GM12872 (cell line): ENCODE data around the gene ARMH4.

ENCODE experiments used
- TF ChIP-seq, protein P1 (sequence below): IDR thresholded peaks from 3 replicates; pipeline ENCODE4 v1.5.1; 2011; ENCODE audit warnings: low read depth, mild to moderate bottlenecking, low read length, moderate library complexity; ENCODE audit not compliant: insufficient read depth

Gene ARMH4

GRCh38 chr14:57979376-57980048, 172.5 kb downstream of the ARMH4 start:
- TF ChIP-seq, protein P1, sequence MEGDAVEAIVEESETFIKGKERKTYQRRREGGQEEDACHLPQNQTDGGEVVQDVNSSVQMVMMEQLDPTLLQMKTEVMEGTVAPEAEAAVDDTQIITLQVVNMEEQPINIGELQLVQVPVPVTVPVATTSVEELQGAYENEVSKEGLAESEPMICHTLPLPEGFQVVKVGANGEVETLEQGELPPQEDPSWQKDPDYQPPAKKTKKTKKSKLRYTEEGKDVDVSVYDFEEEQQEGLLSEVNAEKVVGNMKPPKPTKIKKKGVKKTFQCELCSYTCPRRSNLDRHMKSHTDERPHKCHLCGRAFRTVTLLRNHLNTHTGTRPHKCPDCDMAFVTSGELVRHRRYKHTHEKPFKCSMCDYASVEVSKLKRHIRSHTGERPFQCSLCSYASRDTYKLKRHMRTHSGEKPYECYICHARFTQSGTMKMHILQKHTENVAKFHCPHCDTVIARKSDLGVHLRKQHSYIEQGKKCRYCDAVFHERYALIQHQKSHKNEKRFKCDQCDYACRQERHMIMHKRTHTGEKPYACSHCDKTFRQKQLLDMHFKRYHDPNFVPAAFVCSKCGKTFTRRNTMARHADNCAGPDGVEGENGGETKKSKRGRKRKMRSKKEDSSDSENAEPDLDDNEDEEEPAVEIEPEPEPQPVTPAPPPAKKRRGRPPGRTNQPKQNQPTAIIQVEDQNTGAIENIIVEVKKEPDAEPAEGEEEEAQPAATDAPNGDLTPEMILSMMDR: no peak

DNA sequence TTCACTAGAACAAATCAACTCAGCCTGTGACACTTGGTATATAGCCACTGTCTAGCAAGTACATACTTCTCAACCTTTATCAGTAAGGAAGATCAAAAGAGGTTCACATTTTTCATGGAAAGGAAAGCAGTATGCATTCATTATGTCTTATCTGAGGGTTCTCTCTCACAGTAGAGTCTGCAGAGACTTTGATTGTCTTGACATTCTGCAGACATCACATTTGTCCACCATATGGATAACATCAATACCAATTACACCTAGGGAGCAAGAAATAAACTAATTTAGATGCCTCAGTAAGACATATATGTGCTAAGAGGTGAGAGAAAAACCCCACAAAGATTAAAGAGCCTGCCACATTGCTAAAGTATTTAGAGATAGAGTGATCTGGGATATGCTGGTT, 175.3 kb downstream of the ARMH4 start:
- TF ChIP-seq, protein P1: no peak

GRCh38 chr14:57974896-57975295, 177.1 kb downstream of the ARMH4 start:
- TF ChIP-seq, protein P1: no peak

DNA sequence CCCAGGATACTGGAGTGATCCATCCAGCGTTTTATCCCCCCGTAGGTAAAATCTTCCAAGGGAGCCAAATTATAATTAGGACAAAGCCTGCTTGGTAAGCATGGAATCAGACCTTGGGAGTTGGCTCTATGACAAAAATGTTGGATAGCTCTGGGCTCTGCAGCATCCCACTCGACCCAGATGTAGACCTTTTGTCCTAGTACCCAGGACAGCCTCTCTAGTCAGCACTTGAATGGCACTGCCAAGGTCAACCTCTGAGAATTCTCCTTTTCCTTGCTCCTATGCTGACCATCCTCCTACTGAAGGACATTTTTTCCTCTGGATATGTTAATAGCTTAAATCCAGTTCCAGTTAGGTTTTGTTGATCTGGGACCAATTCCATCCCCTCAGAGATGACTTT, 181.4 kb downstream of the ARMH4 start:
- TF ChIP-seq, protein P1: no peak

DNA sequence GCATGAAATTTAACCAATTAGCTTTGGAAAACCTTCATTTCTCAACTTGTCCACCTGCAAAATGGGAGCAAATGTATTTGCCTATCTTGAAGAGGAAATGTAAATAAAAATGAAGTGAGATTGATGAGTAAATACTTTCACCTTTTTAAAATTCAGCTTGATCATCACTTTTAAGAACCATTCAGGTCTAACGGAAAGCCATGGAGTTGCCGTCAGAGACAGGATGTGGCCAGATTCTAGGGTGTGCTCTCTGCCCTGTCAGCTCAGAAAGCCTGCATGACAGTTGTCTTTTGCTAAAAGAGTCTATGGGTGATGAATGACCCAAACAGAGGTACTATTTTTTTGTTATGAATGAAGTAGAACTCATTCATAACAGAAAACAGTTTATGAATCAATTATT, 181.8 kb downstream of the ARMH4 start:
- TF ChIP-seq, protein P1: no peak

DNA sequence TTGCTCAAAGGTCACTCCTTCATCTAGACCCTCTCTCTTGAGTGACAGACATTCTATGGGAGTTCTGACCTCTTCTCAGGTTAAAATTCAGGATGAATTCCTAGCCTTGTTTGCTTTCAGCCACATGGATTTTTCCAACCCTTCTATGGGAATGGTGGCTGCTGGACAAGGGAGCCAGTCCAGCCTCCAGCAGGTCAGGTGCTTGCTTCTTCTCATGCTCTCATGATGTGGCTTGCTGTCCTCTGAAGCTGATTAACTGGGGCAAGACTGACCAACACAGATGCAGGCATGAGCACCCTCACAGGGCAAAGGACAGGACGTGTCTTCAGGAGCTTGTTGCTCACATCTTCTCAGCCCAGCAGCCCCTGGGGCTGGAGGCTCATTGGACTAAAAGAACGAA, 188.9 kb downstream of the ARMH4 start:
- TF ChIP-seq, protein P1: no peak

- TF ChIP-seq, protein P1: no peak
These were observed 189.5 kb downstream of the ARMH4 start for GRCh38 chr14:57962325-57963035.
